NT2/D1 (cell line): ENCODE measurements around the gene EFNB1.

Experiments used
- DNase-seq: peaks from one replicate; pipeline ENCODE4 v3.0.0-alpha.2; 2011; ENCODE audit warnings: low read depth, low spot score
- H3K27me3 ChIP-seq: 2 replicates; pipeline ENCODE4 v1.6.0; 2011; ENCODE audit warnings: mild to moderate bottlenecking; ENCODE audit not compliant: insufficient read length, insufficient read depth
- H3K36me3 ChIP-seq: 2 replicates; pipeline ENCODE4 v1.6.1; 2011; ENCODE audit warnings: mild to moderate bottlenecking, low read length, mixed read lengths; ENCODE audit not compliant: insufficient read depth, insufficient read length
- H3K4me1 ChIP-seq: 2 replicates; pipeline ENCODE4 v1.5.1; 2011; ENCODE audit not compliant: insufficient read depth, insufficient read length
- H3K4me3 ChIP-seq: 2 replicates; pipeline ENCODE4 v1.5.1; 2011; ENCODE audit warnings: low read depth; ENCODE audit not compliant: insufficient read length
- H3K9ac ChIP-seq: 2 replicates; pipeline ENCODE4 v1.6.0; 2011; ENCODE audit warnings: low read depth; ENCODE audit not compliant: insufficient read length
- H3K9me3 ChIP-seq: 2 replicates; pipeline ENCODE4 v1.5.1; 2011; ENCODE audit warnings: mild to moderate bottlenecking, low read length; ENCODE audit not compliant: insufficient read depth
- SUZ12 ChIP-seq: IDR thresholded peaks from 2 replicates; pipeline ENCODE4 v1.6.1; 2011; ENCODE audit not compliant: insufficient read length, insufficient read depth; ENCODE audit errors: extremely low read depth
- YY1 ChIP-seq: IDR thresholded peaks from 2 replicates; pipeline ENCODE4 v1.6.1; 2011; ENCODE audit not compliant: insufficient read length, insufficient read depth
- ZNF274 ChIP-seq: IDR thresholded peaks from 2 replicates; pipeline ENCODE4 v1.6.1; 2011; ENCODE audit warnings: mild to moderate bottlenecking, low read depth, low read length

Gene EFNB1

DNA sequence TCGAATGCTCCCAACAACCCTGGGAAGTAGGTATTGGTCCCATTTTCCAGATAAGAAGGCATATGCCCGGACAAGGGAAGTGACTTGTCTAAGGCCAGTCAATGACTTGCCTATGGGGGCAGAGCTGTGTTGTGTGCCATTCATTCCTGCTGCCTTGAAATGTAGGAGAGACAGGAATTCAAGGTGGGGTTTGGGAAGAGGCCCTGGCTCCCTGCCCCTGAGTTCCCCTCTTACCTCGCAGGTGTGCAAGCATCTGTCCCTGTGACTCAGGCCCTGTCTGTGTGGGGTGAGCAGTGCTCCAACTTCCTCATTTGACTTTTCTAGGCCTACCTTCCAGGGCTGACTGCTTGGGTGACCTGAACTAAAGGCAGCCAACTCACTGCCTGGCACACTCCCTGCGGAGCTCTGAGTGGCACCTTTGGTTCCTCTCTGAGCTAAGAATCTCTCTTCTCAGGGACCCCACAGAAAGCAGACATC lies 5.1 kb downstream of the EFNB1 start:
- no peaks in the 10 kb centered on the region for H3K9me3 ChIP-seq
- peaks cover 3% of the 10 kb centered on the region for H3K27me3 ChIP-seq
- TF ChIP-seq ZNF274, result no peak
- TF ChIP-seq SUZ12, result no peak
- TF ChIP-seq YY1, result no peak
- H3K4me1 ChIP-seq, result peaks cover 24% of the 10 kb centered on the region
- peaks cover 57% of the 10 kb centered on the region for H3K36me3 ChIP-seq
- no peak for DNase-seq
- no peak overlapping the region for H3K4me3 ChIP-seq
- H3K9ac ChIP-seq, result no peak overlapping the region

DNA sequence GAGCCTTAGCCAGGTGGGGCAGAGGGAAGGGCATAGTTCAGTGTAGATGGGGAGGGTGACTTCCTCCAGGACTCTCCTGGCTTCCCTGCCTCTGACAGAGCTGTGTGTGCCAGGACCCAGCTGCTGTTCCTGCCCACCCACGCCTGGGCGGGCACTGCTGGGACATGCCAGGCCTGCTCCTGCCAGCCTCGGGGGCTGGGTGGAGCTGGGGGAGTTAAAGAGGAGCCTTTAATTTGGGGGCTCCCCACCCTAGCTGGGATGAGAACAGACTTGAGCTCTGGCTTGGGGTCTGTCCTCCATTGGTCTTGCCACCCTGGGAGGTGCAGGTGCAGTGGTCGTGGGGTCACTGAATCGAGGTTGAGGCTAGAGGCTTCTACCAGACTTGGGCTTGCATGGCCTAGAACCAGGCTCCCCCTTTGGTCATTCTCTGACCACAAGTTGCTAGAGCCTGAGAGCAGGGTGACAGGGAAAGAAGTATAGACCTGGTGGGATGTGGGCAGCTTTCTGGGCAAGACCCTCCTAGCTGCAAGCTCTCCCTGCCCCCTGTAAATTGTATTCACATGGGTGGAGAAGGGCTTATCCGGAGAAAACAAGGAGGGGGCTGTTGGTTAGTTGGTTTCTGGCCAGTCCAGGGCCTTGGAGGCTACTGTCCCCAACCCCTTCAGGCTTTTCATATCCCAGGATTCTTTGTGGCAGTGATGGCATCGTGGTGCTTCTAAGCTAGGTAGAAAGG lies 5.7 kb downstream of the EFNB1 start:
- TF ChIP-seq SUZ12 (no peak), YY1 (no peak), ZNF274 (no peak)
- H3K9ac ChIP-seq, result no peak overlapping the region
- peaks cover 63% of the 10 kb centered on the region for H3K36me3 ChIP-seq
- DNase-seq, result no peak
- H3K4me3 ChIP-seq, result no peak overlapping the region
- H3K27me3 ChIP-seq, result peaks cover 3% of the 10 kb centered on the region
- peaks cover 24% of the 10 kb centered on the region for H3K4me1 ChIP-seq
- H3K9me3 ChIP-seq, result no peaks in the 10 kb centered on the region

DNA sequence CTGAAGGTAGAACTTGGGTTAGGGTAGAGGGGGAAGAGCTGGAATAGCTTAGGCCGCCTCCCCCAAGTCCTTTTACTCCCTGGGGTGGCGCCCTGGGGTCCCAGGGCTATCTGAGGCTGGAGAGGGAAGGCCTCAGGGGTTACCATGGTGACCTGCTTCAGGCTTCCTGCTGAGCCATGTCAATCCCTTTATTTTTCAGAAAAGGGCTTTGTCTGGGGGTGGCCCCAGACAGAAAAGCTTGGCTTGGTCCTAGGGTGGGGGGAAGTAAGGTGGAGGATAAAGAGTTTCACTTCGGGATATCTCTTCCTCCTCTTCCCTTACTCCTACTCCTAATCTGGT lies 6.3 kb downstream of the EFNB1 start:
- H3K4me3 ChIP-seq, result no peak overlapping the region
- H3K36me3 ChIP-seq, result peaks cover 69% of the 10 kb centered on the region
- H3K27me3 ChIP-seq, result no peaks in the 10 kb centered on the region
- H3K9ac ChIP-seq, result no peak overlapping the region
- no peak for TF ChIP-seq ZNF274
- TF ChIP-seq YY1, result no peak
- TF ChIP-seq SUZ12, result no peak
- peaks cover 24% of the 10 kb centered on the region for H3K4me1 ChIP-seq
- H3K9me3 ChIP-seq, result no peaks in the 10 kb centered on the region
- no peak for DNase-seq

DNA sequence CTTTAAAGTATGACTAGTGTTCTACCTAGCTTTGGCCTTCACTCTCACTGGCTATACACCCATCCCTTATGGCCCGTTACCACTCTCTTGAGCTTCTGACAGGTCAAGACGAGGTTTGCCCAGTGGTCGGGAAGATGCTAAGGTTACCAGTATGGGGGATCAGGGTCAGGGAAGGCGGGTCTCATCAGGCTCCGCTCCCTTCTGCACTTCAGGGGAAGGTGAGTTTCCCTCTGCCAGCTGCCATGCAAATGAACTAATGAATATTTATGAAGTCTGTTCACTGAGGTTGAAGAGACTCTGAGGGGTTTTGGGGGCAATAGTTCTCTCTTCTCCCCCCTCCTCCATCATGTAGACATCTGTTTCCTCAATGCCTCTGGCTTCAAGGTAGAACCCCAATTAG lies 6.6 kb downstream of the EFNB1 start:
- Histone ChIP-seq H3K27me3 (no peaks in the 10 kb centered on the region), H3K4me3 (no peak overlapping the region), H3K36me3 (peaks cover 73% of the 10 kb centered on the region), H3K9me3 (no peaks in the 10 kb centered on the region), H3K4me1 (peaks cover 26% of the 10 kb centered on the region), H3K9ac (no peak overlapping the region)
- TF ChIP-seq YY1 (no peak), ZNF274 (no peak), SUZ12 (no peak)
- DNase-seq, result no peak

DNA sequence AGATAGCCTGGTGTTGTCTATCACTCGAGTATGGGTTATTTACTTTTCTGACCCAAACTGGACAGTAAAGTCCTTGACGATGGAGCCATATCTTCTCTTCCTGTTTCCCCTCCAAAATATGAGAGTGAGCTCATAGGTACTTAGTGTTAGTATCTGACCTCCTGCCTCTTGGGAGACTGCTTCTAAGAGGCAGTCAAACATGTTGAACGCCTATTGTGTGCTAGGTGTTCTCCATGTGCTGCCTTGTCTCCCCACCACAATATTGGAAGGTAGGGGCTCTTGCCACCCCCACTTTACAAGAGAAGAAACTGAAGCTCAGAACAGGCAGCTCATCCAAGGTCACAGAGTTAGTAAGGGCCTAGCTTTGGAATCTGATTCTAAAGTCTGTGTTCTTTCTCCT lies 8.3 kb downstream of the EFNB1 start:
- TF ChIP-seq ZNF274 (no peak), YY1 (no peak), SUZ12 (no peak)
- Histone ChIP-seq H3K27me3 (no peaks in the 10 kb centered on the region), H3K4me3 (no peak overlapping the region), H3K9ac (no peak overlapping the region), H3K4me1 (peaks cover 29% of the 10 kb centered on the region), H3K36me3 (peaks cover 89% of the 10 kb centered on the region), H3K9me3 (no peaks in the 10 kb centered on the region)
- no peak for DNase-seq

DNA sequence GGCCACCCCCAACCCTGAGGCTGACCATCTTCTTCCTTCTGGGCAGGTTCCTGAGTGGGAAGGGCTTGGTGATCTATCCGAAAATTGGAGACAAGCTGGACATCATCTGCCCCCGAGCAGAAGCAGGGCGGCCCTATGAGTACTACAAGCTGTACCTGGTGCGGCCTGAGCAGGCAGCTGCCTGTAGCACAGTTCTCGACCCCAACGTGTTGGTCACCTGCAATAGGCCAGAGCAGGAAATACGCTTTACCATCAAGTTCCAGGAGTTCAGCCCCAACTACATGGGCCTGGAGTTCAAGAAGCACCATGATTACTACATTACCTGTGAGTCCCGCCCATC lies 9.7 kb downstream of the EFNB1 start:
- no peak for TF ChIP-seq ZNF274
- TF ChIP-seq SUZ12, result no peak
- TF ChIP-seq YY1, result no peak
- Histone ChIP-seq H3K9me3 (no peaks in the 10 kb centered on the region), H3K36me3 (peaks cover 96% of the 10 kb centered on the region), H3K9ac (no peak overlapping the region), H3K4me3 (no peak overlapping the region), H3K27me3 (no peaks in the 10 kb centered on the region), H3K4me1 (peaks cover 23% of the 10 kb centered on the region)
- DNase-seq, result no peak

DNA sequence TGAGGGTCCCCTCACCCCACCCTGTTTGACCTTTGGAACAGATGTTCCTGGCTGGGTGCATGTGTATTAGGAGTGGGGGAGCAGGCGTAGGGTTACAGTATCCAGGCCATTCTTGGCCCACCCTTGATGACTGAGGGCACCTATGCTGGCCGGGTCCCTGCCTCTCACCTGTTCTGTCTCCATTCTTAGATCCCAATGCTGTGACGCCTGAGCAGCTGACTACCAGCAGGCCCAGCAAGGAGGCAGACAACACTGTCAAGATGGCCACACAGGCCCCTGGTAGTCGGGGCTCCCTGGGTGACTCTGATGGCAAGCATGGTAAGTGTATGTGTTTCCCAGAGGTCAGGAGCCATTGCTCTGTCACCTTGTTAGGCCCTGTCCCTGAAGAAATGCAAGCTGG lies 10.9 kb downstream of the EFNB1 start:
- H3K4me1 ChIP-seq, result peaks cover 21% of the 10 kb centered on the region
- no peak for DNase-seq
- H3K9ac ChIP-seq, result no peak overlapping the region
- TF ChIP-seq ZNF274 (no peak), YY1 (no peak), SUZ12 (no peak)
- no peaks in the 10 kb centered on the region for H3K27me3 ChIP-seq
- H3K4me3 ChIP-seq, result no peak overlapping the region
- peaks cover 94% of the 10 kb centered on the region for H3K36me3 ChIP-seq
- H3K9me3 ChIP-seq, result no peaks in the 10 kb centered on the region

DNA sequence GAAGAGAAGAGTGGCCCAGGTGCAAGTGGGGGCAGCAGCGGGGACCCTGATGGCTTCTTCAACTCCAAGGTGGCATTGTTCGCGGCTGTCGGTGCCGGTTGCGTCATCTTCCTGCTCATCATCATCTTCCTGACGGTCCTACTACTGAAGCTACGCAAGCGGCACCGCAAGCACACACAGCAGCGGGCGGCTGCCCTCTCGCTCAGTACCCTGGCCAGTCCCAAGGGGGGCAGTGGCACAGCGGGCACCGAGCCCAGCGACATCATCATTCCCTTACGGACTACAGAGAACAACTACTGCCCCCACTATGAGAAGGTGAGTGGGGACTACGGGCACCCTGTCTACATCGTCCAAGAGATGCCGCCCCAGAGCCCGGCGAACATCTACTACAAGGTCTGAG lies 11.4 kb downstream of the EFNB1 start:
- no peak overlapping the region for H3K4me3 ChIP-seq
- DNase-seq, result no peak
- peaks cover 22% of the 10 kb centered on the region for H3K4me1 ChIP-seq
- TF ChIP-seq ZNF274 (no peak), YY1 (no peak), SUZ12 (no peak)
- no peak overlapping the region for H3K9ac ChIP-seq
- no peaks in the 10 kb centered on the region for H3K9me3 ChIP-seq
- no peaks in the 10 kb centered on the region for H3K27me3 ChIP-seq
- peaks cover 91% of the 10 kb centered on the region for H3K36me3 ChIP-seq
